PFSK-1 (cell line): ENCODE data around the gene IKZF2.

Experiments used
- FOXP2 ChIP-seq: optimal IDR thresholded peaks from 2 replicates; pipeline ENCODE3; 2011; ENCODE audit warnings: borderline replicate concordance, control low read depth, inconsistent platforms; ENCODE audit not compliant: insufficient read depth; ENCODE audit errors: extremely low read length, extremely low read depth
- POLR2AphosphoS5 ChIP-seq: IDR thresholded peaks from 2 replicates; pipeline ENCODE4 v1.6.1; 2012; ENCODE audit warnings: low read depth, mild to moderate bottlenecking, control low read depth, low read length, moderate library complexity
- REST ChIP-seq, 2 experiments: IDR thresholded peaks; 2 replicates each; pipeline versions ENCODE4 v1.6.1 to v1.8.0; 2011 to 2012; ENCODE audit warnings: low read depth in 2 of 2, low read length in 2 of 2, control low read depth in 1 of 2, inconsistent platforms in 1 of 2, mild to moderate bottlenecking in 1 of 2, moderate library complexity in 1 of 2; ENCODE audit not compliant: insufficient read depth in 1 of 2
- SIN3A ChIP-seq: IDR thresholded peaks from 2 replicates; pipeline ENCODE4 v1.6.1; 2012; ENCODE audit warnings: mild to moderate bottlenecking, low read length, moderate library complexity, borderline replicate concordance; ENCODE audit not compliant: insufficient read depth
- TAF1 ChIP-seq: IDR thresholded peaks from 2 replicates; pipeline ENCODE4 v1.6.1; 2012; ENCODE audit warnings: low read length, control low read depth, borderline replicate concordance; ENCODE audit not compliant: insufficient read depth

- TF ChIP-seq POLR2AphosphoS5: no peak
- TF ChIP-seq TAF1: no peak
- TF ChIP-seq SIN3A: no peak
- TF ChIP-seq REST (IDR thresholded peaks at IDR 0.05; ENCODE audit: insufficient read depth in 1 of 2, low read depth in 2 of 2, low read length in 2 of 2): no peak
- TF ChIP-seq FOXP2: no peak
These were observed 12.9 kb upstream of the IKZF2 start for GRCh38 chr2:213164263-213164662.
